GM19043 (cell line): ENCODE results near the gene TDRD9.
"Not testable (repeated sequence)": the region's sequence is repeated elsewhere in the genome, so short reads cannot be mapped to it uniquely, and the experiment has no call there.

Source experiments
- ATAC-seq: cut with Tn5 transposase; IDR thresholded peaks from one replicate; pipeline ENCODE4 v1.9.1; 2021; ENCODE audit warnings: low read depth; ENCODE audit not compliant: unreplicated experiment

Gene TDRD9

DNA sequence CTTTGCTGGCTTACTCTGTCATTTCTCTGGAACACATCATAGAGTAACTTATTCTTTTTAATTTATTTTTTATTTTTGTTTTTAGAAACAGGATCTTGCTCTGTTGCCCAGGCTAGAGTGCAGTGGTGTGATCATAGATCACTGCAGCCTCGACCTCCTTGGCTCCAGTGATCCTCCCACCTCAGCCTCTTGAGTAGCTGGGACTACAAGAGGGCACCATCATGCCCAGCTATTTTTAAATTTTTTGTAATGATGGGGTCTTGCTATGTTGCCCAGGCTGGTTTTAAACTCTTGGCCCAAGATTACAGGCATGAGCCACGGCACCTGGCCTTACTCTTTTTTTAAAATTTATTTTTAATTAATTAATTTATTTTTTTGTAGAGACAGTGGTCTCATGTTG lies 46.3 kb downstream of the TDRD9 start:
- no peak for ATAC-seq

DNA sequence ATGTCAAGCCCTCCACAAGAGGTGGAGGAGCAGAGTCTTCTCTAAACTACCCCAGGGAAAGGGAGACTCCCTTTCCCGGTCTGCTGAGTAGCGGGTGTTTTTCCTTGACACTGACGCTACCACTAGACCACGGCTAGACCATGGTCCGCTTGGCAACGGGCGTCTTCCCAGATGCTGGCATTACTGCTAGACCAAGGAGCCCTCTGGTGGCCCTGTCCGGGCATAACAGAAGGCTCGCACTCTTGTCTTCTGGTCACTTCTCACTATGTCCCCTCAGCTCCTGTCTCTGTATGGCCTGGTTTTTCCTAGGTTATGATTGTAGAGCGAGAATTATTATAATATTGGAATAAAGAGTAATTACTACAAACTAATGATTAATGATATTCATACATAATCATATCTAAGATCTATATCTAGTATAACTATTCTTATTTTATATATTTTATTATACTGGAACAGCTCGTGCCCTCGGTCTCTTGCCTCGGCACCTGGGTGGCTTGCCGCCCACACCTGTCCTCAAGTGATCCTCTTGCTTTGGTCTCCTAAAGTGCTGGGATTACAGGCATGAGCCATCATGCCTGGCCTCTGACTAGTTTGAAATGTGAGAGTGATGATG lies 52.5 kb downstream of the TDRD9 start:
- ATAC-seq = not testable (repeated sequence)

DNA sequence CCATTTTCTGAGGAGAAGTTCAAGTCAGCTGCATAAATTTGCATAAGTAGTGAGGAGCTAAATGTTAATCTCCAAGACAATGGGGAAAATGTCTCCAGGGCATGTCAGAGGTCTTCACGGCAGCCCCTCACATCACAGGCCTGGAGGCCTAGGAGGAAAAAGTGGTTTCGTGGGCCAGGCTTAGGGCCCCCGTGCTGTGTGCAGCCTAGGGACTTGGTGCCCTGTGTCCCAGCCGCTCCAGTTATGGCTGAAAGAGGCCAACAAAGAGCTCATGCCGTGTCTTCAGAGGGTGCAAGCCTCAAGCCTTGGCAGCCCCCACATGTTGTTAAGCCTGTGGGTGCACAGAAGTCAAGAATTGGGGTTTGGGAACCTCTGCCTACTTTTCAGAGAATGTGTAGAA lies 55.9 kb downstream of the TDRD9 start:
- ATAC-seq = no peak

DNA sequence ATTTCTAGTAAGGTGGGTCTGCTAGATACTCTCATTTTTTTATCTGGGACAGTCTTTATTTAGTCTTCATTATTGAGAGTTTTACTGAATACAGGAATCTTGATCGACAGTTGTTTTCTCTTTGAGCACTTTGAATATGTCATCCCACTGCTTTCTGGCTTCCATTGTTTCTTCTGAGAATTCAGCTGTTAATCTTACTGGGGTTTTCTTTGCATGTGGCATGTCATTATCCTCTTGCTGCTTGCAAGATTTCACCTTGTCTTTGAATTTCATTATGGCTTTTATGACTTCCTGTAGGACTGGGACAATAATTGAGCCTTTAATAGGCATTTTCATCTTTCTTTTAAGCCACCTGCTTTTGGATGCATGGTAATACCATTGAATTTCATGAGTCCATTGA lies 60.8 kb downstream of the TDRD9 start:
- no peak for ATAC-seq

DNA sequence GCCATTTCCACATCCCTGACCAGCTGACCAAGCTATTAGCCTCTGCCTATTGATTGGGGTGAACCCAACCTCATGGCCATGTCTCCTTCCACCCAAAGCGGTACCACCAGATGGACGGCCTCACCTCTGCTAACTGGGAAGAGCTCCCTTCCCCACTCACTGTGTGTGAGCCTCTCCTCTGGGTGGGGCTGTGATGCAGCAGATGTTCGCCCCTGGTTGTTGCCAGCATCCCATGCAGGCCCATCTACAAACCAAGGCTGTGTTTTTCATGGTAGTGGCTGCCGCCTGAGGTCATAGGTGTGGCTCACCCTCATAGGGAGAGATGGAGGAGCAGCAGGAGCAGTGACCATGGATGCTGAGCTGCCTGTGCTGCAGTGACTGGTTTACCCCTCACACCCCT lies 61.7 kb downstream of the TDRD9 start:
- no peak for ATAC-seq

DNA sequence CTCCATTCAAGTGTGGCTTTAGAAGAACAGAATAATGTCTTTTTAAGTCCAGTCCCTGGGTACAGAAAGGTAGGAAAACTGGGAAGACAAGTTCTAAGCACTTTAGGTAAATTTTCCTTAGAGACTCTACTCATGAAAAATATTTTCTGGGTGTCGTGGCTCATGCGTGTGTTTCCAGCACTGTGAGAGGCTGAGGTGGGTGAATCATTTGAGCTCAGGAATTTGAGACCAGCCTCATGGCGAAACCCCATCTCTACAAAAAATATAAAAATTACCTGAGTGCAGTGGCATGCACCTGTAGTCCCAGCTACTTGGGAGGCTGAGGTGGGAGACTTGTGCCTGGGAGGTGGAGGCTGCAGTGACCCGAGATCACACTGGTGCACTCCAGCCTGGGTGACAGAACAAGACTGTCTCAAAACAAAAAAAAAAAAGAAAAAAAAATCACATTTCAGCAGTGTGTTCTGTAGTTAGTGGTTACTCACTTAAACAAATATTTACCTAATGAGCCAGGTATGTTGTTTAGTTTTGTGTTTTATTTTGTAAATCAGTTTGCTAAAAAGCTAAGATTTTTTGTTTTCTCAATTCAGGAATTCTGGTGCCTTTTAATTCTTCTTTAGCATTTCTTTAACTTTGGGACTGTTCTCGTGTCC lies 66.4 kb downstream of the TDRD9 start:
- ATAC-seq = no peak

DNA sequence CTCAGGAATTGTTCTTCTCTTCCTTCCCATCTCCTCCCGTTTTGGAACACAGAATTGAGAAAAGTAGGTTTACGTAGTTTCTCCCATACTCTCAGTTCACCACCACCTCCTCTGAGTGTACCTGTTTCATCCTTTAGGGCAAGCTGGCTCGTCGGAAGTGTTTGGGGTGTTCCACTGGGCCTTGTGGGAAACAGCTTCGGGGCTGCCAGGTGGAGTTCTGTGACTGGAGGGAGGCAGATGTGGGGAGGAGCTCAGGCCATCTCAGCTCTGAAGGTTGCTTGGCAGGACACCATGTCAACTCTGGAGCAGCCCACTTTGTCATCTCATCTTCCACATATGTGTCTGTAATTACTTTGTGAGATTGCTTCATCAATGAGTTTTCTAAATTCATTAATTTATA lies 67.6 kb downstream of the TDRD9 start:
- ATAC-seq = no peak

DNA sequence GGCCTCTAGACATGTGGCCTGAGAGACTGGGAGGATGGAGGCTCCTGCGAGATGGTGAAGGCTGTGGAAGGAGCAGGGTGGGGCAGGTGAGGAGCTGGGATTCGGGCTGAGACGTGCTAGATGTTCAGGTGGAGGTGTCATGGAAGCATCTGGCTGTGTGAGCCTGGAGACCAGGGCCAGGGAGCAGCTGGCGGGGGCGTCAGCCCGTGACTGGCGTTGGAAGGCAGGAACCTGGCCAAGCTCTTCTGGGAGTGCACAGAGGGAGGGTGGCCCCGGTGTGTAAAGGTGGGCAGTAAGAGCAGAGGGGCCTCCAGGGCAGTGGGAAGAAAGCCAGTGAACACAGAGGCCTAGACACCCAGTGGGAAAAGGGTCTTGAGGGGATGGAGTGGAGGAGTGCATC lies 69.1 kb downstream of the TDRD9 start:
- no peak for ATAC-seq

DNA sequence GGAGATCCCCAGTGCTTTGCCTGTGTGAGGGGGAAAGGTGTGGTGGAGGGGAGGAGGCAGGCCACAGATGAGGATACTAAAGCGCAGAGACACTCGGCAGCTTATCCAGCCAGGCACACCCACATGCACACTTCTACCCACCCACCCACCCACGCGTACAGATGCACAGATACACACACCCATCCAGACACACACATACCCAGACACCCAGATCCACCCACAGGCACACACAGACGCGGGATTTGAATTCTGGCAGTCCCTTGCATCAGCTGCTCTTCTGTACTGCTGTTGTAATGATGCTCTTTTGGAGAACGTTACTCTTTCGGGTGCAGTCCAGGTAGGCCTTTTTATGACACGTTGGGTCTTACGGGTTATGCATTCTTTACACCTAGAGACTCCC lies 69.8 kb downstream of the TDRD9 start:
- no peak for ATAC-seq

DNA sequence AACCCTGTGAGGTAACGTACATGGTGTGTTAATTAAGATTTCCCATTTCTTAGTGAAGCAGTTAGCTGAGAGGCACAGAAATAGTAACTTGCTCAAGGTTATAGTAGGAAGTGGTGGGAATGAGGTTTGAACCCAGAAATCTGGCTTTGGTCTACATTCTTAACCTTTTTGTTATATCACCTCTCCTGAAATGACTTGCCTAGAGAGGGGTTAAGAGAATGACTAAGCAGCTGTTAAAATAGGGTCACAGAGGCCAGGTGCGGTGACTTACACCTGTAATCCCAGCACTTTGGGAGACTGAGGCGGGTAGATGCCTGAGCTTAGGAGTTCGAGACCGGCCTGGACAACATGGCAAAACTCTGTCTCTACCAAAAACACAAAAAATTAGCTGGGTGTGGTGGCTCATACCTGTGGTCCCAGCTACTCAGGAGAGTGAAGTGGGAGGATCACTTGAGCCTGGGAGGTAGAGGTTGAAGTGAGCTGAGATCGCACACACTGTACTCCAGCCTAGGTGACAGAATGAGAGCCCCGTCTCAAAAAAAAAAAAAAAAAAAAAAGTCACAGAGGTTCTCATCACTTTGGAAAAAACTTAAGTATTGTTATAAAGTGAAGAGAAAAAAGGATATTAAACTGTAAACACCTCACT lies 71.7 kb downstream of the TDRD9 start:
- no peak for ATAC-seq

DNA sequence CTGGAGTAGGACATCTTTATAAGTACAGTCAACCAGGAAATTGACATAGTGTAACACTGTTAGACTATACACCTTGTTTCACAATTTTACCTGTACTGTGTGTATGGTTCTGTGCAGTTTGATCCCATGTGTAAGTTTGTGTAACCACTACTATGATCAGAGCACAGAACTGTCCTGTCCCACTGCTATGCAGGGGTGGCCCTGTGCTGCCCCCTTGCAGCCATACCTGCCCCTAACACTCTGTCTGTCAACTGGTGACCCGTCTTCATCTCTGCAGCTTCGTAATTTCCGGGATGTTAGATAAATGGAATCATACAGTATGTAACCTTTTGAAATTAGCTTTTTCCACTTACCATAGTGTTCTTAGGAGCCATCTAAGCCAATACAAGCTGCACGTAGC lies 72.7 kb downstream of the TDRD9 start:
- ATAC-seq = no peak

DNA sequence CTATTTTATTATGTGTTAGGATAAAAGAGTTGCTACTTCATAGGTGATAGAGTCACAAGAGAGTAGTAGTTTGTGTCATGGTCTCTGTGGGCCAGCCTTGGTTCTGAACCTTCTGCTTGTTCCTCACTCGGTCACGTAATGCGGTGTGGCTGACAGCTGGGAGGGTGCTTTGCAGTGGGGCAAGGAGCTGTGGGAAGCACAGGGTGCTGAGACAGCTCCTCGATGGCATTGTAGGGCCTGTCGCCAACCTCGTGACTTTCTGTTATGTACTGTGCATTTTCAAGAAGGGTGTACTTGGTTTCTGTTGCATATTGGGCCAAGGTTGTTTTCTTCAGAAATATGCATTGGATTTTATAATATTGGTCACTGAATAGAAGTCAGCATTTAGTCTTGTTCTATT lies 75.4 kb downstream of the TDRD9 start:
- ATAC-seq = no peak

DNA sequence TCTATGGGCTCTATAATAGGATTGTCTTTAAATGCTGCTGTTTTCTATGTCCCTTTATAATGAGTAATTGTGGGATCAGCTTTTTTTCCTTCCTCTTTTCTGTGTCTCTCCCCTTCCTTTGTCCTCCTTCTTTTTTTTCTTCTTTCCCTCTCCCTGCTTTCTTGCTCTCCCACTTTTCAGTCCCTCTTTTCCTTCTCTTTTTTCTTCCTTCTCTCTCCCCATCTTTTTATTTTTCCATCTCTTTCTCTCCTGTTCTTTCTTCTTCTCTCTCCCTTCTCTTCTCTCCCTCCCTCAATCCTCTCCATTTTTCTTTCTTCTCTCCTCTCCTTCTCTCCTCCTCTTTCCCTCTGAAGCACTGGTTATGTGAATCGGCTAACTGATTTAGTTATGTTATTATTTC lies 76.6 kb downstream of the TDRD9 start:
- no peak for ATAC-seq

DNA sequence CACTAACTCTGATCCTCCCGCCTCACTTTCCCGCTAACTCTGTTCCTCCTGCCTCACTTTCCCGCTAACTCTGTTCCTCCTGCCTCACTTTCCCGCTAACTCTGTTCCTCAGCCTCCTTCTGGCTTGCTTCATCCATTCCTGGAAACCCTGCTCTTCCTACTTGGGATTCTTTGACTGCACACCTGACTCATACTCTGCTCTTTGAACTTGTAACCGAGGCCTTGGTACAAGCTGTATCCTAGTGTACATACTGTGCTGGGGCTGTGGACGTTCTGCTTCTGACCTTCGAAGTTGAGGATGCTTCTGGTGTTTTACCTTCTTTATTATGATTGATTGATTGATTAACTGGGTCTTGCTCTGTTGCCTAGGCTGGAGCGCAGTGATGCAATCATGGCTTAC lies 77.2 kb downstream of the TDRD9 start:
- ATAC-seq = no peak

DNA sequence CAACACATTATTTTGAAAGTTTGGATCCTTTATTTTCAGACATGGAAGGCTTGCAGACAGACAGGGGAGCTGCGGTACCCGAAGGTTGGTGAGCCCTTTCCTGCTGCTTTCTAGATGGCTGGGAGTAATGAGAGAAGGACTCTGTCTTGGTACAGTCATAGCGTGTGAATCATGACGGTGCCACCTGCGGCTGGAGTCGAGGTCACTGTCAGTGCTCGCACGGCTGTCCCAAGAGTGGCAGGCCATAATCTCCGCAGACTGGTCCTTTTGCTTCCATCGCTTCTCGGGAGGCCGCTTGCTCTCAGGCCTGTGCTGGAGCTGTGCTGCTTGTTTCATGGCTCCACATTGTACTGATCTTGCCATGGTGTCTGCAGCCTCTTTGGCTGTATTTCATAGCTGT lies 78.9 kb downstream of the TDRD9 start:
- ATAC-seq = no peak

DNA sequence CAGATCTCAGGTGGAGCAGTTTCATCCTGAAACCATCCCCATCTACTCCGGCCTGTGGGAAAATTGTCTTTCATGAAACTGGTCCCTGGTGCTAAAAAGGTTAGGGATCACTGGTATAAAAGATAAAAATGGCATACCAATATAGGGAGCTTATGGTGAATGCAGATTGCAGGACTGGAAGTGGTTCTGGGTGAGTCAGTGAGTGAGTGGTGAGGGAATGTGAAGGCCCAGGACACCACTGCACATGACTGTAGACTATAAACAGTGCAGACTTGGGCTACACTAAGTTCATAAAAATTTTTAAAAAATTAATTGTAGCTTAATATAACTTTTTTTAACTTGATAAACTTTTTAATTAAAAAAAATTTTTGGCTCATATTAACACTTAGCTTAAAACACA lies 81.0 kb downstream of the TDRD9 start:
- no peak for ATAC-seq

DNA sequence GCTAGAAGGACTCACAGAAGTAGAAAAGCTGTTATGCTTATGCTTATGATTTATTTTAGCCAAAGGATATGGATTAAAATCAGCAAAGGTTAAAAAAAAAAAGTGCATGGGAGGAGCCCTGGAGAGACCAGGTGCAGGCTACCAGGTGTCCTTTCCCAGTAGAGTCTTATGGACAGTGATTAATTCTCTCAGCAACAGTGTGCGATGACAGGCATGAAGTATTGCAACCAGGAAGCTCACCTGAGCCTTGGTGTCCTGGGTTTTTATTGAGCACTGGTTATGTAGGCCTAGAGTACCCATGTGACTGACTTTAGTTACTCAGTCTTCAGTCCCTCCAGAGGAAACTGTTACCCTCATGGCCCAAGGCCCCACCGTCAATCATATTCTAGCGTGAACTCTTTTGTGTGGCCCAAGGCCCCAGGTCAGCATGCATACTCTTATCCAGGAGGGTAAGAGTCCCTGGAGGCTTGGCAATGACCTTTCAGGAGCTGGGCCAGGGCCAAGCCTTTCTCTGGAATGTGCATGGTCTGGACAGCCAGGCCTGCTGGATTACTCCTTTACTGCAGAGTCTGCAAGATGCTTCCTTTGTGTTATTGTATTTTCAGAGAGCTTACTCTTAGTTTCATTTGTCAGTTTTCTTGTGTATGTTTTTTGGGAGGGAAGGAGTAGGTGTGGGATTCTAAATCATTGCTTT lies 83.7 kb downstream of the TDRD9 start:
- ATAC-seq = no peak

DNA sequence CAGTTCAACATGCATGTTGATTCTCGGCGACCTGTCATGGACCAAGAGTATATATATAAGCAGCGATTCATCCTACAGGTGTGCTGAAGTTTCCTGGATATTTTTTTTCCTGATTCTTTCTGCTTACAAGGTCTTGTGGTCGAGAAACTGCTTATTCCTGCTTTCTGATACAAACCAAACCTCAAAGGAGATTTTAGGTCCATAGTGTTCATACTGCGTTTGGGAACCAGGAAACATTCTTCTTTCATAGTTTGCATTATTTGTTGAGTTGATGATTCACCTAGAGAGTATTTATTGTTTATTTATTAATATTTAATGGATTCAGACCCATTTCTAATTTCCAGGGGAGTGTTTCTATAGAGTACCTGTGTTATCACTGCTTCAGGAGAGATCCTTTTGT lies 86.5 kb downstream of the TDRD9 start:
- no peak for ATAC-seq

DNA sequence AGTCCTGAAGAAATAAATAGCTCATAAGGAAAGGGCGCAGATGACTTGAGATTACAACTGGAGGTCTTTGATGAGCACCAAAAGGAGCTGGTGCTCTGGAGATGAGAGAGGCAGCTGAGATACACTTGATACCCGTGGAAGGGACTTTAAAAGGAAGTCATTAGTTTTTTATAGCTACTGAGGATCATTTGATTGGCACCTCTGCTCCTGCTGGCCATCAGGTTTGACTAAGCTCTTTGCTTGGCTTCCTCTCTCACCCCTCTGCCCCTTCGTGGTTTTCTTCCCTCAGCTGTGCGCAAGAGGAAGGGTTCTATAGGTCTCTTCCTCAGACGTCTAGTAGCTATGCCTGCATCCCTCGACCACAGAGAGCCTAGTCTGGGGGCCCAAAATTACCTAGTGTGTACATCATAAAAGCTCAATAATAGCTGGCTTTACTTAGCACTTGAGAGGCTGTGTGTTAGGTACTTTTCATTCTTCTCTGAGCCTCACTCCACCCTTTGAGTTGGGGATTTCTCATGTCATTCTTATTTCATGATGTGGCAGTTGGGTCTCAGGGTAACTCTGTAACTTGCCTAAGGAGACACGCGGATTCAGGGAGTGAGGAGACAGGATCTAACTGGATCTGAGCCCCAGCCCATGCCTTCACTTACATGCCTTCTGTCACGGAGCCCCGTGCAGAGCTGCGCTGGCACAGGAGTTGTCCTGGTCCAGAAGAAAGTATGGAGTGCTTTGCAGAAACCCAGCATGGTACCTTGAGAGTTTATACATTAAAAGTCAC lies 88.8 kb downstream of the TDRD9 start:
- no peak for ATAC-seq

DNA sequence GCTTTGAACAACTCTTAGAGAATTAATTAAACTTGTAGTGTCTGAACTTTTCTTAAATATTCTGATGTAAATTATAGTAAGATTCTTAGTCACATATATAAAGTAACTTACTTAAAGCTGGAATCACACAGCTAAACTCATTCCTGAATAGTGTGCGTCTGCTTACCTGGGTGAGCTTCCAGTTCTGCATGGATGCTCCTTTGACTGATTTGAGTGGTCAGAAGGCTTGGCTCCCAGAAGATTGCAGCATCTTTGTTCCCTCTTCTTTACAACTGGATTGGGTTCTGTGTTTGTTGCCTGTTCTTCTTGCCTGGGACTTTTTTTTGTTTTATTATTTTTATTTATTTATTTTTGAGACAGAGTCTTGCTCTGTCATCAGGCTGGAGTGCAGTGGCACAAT lies 90.8 kb downstream of the TDRD9 start:
- ATAC-seq = no peak

DNA sequence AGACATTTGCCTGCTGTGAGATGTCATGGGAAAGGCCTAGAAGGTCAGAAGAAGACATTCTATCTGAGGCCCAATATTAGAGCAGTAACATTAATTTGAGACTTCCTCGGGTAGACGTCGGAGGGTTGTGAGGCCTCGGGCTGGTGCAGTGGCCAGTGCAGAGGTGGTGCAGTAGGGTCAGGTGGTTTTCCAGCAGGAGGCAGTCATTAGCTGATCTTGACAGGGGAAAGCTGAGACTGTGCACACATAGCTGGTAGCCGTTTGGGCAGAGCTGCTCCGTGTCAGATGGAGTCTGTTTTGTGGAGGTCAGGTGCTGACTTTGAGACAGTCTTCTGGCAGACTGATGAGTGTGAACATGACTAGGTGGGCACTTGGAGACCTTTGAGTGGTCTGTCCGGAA lies 91.5 kb downstream of the TDRD9 start:
- no peak for ATAC-seq
